IPS-18c (cell line): ENCODE data around the gene CCDC138.
"Not testable (repeated sequence)": the region's sequence is repeated elsewhere in the genome, so short reads cannot be mapped to it uniquely, and the experiment has no call there.

Experiments used
- H3K4me3 ChIP-seq: 2 replicates; pipeline ENCODE4 v1.7.0; 2013; ENCODE audit warnings: low read depth, mild to moderate bottlenecking, low read length, moderate library complexity; ENCODE audit not compliant: insufficient read depth
- H3K9me3 ChIP-seq: one replicate; pipeline ENCODE4 v1.6.1; 2013; ENCODE audit warnings: mild to moderate bottlenecking, low read length, moderate library complexity; ENCODE audit not compliant: control insufficient read depth, insufficient read depth

CCDC138 gene

GRCh38 chr2:108786354-108787215 is at the start of gene CCDC138:
TSS of gene CCDC138 (plus strand) at chr2:108786771. CDS start at chr2:108786823, 52 bp downstream.
- Histone ChIP-seq H3K9me3 (no peaks in the 10 kb centered on the region), H3K4me3 (peak within 1 kb of the TSS; percentile 90)

GRCh38 chr2:108757973-108758372 is 28.6 kb upstream of the CCDC138 start:
- not testable (repeated sequence) for H3K9me3 ChIP-seq, H3K4me3 ChIP-seq

GRCh38 chr2:108762618-108763017 is 24.0 kb upstream of the CCDC138 start:
- not testable (repeated sequence) for H3K4me3 ChIP-seq, H3K9me3 ChIP-seq

- H3K9me3 ChIP-seq, H3K4me3 ChIP-seq: not testable (repeated sequence)
These were observed 19.9 kb upstream of the CCDC138 start for GRCh38 chr2:108766671-108767070.

GRCh38 chr2:108767859-108768258 is 18.7 kb upstream of the CCDC138 start:
- H3K9me3 ChIP-seq, result not testable (repeated sequence)

GRCh38 chr2:108776475-108776874 is 10.1 kb upstream of the CCDC138 start:
- no peak overlapping the region for H3K4me3 ChIP-seq

More at GRCh38 chr2:108767859-108768258, 18.7 kb upstream of the CCDC138 start:
- H3K4me3 ChIP-seq, result not testable (repeated sequence)

GRCh38 chr2:108778857-108779256 is 7.7 kb upstream of the CCDC138 start:
- H3K4me3 ChIP-seq, result no peak overlapping the region
- no peaks in the 10 kb centered on the region for H3K9me3 ChIP-seq

More at GRCh38 chr2:108776475-108776874, 10.1 kb upstream of the CCDC138 start:
- H3K9me3 ChIP-seq, result no peaks in the 10 kb centered on the region

- peak overlapping the region; percentile 90 for H3K4me3 ChIP-seq
- H3K9me3 ChIP-seq, result no peaks in the 10 kb centered on the region
These were observed 590 bp upstream of the CCDC138 start for GRCh38 chr2:108786008-108786353.

- Histone ChIP-seq H3K4me3 (peak overlapping the region; percentile 90), H3K9me3 (no peaks in the 10 kb centered on the region)
These were observed 608 bp downstream of the CCDC138 start for GRCh38 chr2:108787216-108787541.

GRCh38 chr2:108803045-108803736 is 16.6 kb downstream of the CCDC138 start:
- no peaks in the 10 kb centered on the region for H3K9me3 ChIP-seq
- no peak overlapping the region for H3K4me3 ChIP-seq

- Histone ChIP-seq H3K4me3 (no peak overlapping the region), H3K9me3 (peaks cover 4% of the 10 kb centered on the region)
These were observed 18.5 kb downstream of the CCDC138 start for GRCh38 chr2:108805032-108805431.

GRCh38 chr2:108805782-108806181 is 19.2 kb downstream of the CCDC138 start:
- H3K9me3 ChIP-seq, result peaks cover 4% of the 10 kb centered on the region

GRCh38 chr2:108806371-108807113 is 20.0 kb downstream of the CCDC138 start:
- Histone ChIP-seq H3K9me3 (peaks cover 4% of the 10 kb centered on the region), H3K4me3 (no peak overlapping the region)

More at GRCh38 chr2:108805782-108806181, 19.2 kb downstream of the CCDC138 start:
- H3K4me3 ChIP-seq, result no peak overlapping the region

- no peak overlapping the region for H3K4me3 ChIP-seq
- peaks cover 4% of the 10 kb centered on the region for H3K9me3 ChIP-seq
These were observed 23.4 kb downstream of the CCDC138 start for GRCh38 chr2:108809936-108810335.

GRCh38 chr2:108810993-108811957 is 24.7 kb downstream of the CCDC138 start:
- Histone ChIP-seq H3K4me3 (no peak overlapping the region), H3K9me3 (peaks cover 4% of the 10 kb centered on the region)

- H3K4me3 ChIP-seq, result no peak overlapping the region
- H3K9me3 ChIP-seq, result peaks cover 4% of the 10 kb centered on the region
These were observed 27.2 kb downstream of the CCDC138 start for GRCh38 chr2:108813732-108814131.

GRCh38 chr2:108820482-108820881 is 33.9 kb downstream of the CCDC138 start:
- Histone ChIP-seq H3K9me3 (no peaks in the 10 kb centered on the region), H3K4me3 (no peak overlapping the region)
